Neural cell (in vitro differentiated cells): ENCODE data around the gene CYCS.

Source experiments
- EP300 ChIP-seq: fragments of 450-650 bp; conservative IDR thresholded peaks from 2 replicates; pipeline ENCODE4 v1.6.1; 2014; ENCODE audit warnings: antibody characterized with exemption, mild to moderate bottlenecking, moderate library complexity; ENCODE audit not compliant: poor library complexity, severe bottlenecking
- EZH2 ChIP-seq: fragments of 200-600, 300-800 bp; shearing (Covaris generic), sonication (generic); IDR thresholded peaks from 2 replicates; pipeline ENCODE4 v1.6.1; 2014; ENCODE audit warnings: antibody characterized with exemption, low read length, borderline replicate concordance, mild to moderate bottlenecking; ENCODE audit not compliant: insufficient read depth, poor library complexity, severe bottlenecking
- MXI1 ChIP-seq: fragments of 450-650 bp; conservative IDR thresholded peaks from 2 replicates; pipeline ENCODE4 v1.6.1; 2014; ENCODE audit warnings: antibody characterized with exemption, mild to moderate bottlenecking; ENCODE audit not compliant: poor library complexity, severe bottlenecking
- POLR2AphosphoS5 ChIP-seq: IDR thresholded peaks from 2 replicates; pipeline ENCODE4 v1.6.1; 2012
- RAD21 ChIP-seq: fragments of 450-650 bp; conservative IDR thresholded peaks from 2 replicates; pipeline ENCODE4 v1.6.1; 2014; ENCODE audit warnings: antibody characterized with exemption, mild to moderate bottlenecking, moderate library complexity
- SMC3 ChIP-seq: fragments of 450-650 bp; conservative IDR thresholded peaks from 2 replicates; pipeline ENCODE4 v1.6.1; 2014; ENCODE audit warnings: antibody characterized with exemption, mild to moderate bottlenecking, moderate library complexity; ENCODE audit not compliant: poor library complexity
- TAF1 ChIP-seq: IDR thresholded peaks from 2 replicates; pipeline ENCODE4 v1.6.1; 2012; ENCODE audit warnings: low read depth
- TF ChIP-seq, protein P1 (sequence below): fragments of 450-650 bp; IDR thresholded peaks from 2 replicates; pipeline ENCODE4 v1.5.1; 2014; ENCODE audit warnings: antibody characterized with exemption, mild to moderate bottlenecking, moderate library complexity; ENCODE audit not compliant: poor library complexity, severe bottlenecking
- TF ChIP-seq, protein P2 (sequence below): IDR thresholded peaks from 2 replicates; pipeline ENCODE4 v1.6.1; 2012; ENCODE audit warnings: borderline replicate concordance

DNA sequence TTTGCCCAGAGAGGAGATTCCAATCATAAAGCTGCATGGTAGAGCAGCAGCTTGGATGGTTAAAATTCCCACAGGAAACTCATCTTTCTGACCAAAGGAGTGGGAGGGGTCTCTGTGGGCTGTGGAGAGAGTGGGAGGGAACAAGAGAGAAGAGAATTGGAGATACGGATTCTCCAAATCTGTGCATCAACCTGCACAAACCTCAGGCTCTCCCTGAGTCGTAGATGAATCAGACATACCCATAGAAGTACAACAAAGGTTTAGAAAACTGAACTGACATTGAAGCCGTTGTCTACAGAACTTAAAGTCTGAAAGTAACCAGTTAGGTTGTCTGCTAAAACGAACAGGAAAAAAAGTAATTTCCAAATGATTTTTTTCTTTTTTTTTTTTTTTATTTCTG, 41.9 kb downstream of the CYCS start:
- no peak for TF ChIP-seq EP300
- TF ChIP-seq, protein P1, sequence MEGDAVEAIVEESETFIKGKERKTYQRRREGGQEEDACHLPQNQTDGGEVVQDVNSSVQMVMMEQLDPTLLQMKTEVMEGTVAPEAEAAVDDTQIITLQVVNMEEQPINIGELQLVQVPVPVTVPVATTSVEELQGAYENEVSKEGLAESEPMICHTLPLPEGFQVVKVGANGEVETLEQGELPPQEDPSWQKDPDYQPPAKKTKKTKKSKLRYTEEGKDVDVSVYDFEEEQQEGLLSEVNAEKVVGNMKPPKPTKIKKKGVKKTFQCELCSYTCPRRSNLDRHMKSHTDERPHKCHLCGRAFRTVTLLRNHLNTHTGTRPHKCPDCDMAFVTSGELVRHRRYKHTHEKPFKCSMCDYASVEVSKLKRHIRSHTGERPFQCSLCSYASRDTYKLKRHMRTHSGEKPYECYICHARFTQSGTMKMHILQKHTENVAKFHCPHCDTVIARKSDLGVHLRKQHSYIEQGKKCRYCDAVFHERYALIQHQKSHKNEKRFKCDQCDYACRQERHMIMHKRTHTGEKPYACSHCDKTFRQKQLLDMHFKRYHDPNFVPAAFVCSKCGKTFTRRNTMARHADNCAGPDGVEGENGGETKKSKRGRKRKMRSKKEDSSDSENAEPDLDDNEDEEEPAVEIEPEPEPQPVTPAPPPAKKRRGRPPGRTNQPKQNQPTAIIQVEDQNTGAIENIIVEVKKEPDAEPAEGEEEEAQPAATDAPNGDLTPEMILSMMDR, result no peak
- no peak for TF ChIP-seq SMC3
- TF ChIP-seq, protein P2, sequence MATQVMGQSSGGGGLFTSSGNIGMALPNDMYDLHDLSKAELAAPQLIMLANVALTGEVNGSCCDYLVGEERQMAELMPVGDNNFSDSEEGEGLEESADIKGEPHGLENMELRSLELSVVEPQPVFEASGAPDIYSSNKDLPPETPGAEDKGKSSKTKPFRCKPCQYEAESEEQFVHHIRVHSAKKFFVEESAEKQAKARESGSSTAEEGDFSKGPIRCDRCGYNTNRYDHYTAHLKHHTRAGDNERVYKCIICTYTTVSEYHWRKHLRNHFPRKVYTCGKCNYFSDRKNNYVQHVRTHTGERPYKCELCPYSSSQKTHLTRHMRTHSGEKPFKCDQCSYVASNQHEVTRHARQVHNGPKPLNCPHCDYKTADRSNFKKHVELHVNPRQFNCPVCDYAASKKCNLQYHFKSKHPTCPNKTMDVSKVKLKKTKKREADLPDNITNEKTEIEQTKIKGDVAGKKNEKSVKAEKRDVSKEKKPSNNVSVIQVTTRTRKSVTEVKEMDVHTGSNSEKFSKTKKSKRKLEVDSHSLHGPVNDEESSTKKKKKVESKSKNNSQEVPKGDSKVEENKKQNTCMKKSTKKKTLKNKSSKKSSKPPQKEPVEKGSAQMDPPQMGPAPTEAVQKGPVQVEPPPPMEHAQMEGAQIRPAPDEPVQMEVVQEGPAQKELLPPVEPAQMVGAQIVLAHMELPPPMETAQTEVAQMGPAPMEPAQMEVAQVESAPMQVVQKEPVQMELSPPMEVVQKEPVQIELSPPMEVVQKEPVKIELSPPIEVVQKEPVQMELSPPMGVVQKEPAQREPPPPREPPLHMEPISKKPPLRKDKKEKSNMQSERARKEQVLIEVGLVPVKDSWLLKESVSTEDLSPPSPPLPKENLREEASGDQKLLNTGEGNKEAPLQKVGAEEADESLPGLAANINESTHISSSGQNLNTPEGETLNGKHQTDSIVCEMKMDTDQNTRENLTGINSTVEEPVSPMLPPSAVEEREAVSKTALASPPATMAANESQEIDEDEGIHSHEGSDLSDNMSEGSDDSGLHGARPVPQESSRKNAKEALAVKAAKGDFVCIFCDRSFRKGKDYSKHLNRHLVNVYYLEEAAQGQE, result no peak
- no peak for TF ChIP-seq RAD21
- no peak for TF ChIP-seq POLR2AphosphoS5
- no peak for TF ChIP-seq EZH2
- no peak for TF ChIP-seq MXI1
- no peak for TF ChIP-seq TAF1
